Measurements from ENCODE around the gene PAPOLB.
A peak's percentile ranks its signal among the peaks of the same experiment; 100 is the strongest.

PAPOLB gene

DNA sequence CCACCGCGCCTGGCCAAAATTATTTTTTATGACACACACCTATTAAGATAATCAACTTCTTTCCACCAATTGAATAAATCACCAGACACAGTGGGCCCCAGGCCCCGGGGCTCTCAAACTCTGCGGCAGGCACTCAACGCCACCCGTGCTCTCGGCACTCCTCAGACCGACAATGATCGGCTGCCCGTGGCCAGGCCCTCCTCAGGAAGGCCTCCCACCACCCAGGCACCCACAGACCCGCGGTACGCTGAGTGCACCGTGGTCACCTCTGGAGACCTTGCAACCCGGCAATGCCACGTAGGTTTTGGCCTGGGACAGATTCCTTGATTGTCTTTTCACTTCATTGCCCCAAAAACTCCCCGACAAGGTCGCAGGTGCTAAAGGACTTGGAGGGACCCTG, 14.8 kb upstream of the PAPOLB start:
- DNase-seq: no peak

DNA sequence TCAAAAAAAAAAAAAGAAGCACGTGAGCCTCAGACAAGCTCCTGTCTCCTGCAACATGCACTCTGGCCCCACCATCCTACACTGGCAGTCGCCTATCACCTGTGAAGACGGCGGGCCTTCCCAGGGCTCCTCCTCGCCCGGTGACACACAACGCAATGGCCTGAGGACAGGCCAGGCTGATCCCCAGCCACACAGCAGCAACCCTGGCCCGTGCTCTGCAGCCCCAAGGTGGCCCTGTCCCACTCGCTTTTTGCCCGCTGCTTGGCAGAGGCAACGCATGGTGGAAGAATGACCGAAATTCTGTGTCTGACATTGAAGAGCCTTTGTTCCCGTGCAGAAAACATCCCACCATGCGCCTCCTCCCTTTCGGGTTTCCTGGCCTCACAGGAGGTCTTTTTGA, 13.6 kb upstream of the PAPOLB start:
- DNase-seq: no peak

- no peak for DNase-seq
Observed at GRCh38 chr7:4873071-4873944, 11.5 kb upstream of the PAPOLB start.

GRCh38 chr7:4871930-4872675, 10.3 kb upstream of the PAPOLB start:
- DNase-seq: no peak

DNA sequence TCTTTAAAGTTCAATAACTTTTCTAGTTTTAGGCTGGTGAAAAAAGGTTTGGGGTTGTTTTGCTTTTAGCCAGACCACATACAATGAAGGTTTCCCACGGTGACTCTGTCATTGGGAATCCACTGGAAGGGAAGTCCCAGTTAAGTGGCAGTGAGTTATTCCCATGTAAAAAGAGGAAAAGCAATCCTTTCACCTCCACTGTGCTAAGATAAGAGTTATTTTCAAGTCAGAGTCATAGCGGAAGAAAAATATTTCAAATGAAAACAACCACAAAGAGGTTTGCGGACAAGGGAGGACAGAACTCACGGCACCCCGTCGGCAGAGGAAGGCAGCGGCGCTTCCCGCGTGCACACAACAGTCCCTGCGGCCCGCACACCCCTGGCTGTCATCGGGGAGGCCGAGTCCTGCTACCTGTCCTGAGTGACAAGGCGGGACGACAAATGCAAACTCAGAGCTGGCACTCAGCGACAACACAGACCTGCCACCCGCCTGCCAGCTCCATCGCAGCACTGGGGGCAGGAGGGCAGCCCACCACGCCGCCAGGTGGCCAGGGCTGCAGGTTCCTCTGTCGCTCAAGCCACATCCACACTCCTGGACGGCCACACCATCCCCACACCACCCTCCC, 9.3 kb upstream of the PAPOLB start:
- no peak for DNase-seq

DNA sequence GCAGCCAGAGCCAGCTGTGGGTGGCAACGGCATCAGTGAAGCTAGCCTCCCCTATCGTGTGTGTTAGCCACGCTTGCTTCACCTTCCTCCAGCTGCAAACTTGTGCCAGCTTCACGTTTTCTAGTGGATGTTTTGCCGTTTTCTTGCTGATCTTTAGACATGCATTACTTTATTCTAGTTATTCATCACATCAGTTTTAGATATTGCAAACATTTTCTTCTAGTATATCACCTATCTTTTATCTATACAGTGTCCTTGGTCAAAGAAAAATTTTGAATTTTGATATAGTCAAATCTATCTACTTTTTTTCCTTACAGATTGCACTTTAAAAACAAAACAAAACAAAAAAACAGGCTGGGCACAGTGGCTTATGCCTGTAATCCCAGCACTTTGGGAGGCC, 6.7 kb upstream of the PAPOLB start:
- no peak for DNase-seq

- no peak for DNase-seq
Observed at GRCh38 chr7:4866528-4867496, 5.0 kb upstream of the PAPOLB start.

GRCh38 chr7:4862156-4862555, 326 bp upstream of the PAPOLB start:
- DNase-seq: no peak

GRCh38 chr7:4861227-4861626, 603 bp downstream of the PAPOLB start:
- no peak for DNase-seq

DNA sequence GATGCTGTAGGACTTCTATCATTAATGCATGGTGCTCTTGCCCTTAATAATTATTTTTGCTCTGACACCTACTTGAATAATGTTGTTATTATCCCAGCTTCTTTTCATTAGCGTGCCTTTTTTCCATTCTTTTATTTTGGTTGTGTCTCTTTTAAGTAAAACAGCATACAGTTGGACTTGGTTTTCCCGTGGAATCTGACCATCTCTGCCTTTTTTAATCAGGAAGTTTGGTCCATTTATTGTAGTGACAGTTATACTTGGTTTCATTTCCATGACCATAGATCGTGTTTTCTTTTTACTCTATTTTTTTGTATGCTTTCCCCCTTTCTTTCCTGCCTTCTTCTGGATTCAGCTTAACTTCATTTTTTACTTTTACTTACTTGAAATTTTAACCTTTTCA, 4.6 kb downstream of the PAPOLB start:
- DNase-seq: no peak

DNA sequence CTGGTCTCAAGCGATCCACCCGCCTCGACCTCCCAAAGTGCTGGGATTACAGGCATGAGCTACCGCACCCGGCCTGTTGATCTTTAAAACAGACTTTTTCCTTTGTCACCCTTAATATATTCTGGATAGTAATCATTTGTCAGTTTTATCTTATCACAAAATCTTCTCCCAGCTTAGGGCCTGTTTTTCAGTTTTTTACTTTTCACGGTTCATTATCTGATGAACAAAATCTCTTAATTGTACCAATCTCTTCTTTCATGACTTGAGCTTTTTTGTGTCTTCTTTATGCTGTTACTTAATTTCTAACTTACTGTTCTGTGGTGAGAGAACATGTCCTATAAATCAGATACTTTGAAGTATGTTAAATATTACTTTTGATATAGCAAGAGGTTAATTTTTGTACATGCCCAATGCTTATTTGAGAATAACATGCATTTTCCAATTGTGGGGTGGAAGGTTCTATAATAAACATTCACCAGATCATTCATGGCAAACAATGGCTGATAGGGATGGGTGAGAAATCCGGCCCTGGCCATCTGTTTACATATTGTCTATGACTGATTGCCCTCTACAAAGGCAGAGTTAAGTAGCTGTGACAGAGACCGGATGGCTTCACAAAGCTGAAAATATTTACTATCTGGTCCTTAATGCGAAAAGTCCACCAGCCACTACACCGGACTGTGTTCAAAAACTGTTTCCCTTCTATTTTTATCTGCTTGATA, 5.3 kb downstream of the PAPOLB start:
- no peak for DNase-seq

- no peak for DNase-seq
Observed at GRCh38 chr7:4854916-4855315, 6.9 kb downstream of the PAPOLB start.

DNA sequence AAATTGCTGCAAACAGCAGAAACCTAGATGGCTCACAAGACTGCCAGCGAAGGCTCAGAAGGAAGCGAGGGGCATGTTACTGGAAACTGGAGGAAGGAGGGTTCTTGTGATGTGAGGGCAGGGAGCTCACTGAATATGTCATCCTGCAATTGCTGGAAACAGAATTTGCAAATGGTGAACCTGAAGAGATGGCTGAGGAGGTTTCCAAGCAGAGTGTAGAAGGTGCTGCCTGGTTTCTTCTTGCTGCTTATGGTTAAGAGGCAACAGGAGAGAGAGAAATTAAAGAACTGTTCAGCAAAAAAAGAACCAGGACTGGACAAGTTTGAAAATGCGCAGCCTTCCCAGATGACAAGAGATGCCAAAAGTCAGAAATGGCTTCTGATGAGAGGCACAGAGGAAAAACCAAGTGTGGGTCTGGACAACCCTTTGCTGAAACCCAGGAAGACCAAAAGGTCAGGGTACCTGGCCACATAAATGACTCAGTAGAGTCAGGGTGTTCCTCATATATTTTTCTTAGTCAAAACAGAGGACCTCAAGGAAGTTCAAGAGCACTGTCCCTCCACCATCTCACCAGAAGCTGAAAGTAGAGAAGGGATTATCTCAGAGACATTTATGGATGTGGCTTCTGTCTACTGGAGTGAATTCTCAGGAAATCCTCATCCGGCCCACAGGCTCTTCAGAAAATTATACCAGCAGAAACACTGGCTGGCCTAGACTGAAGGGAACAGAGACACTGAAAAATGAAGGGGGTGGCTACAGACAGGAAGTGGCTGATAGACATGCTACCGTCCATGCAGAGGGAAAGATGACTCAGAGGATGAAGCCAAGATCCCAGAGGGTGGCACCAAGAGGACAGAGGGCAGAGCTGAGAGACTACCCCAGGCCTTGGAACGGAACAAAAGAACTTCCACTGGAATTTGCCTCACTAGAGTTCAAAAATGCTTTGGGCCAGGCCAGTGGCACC, 10.1 kb downstream of the PAPOLB start:
- DNase-seq: no peak

DNA sequence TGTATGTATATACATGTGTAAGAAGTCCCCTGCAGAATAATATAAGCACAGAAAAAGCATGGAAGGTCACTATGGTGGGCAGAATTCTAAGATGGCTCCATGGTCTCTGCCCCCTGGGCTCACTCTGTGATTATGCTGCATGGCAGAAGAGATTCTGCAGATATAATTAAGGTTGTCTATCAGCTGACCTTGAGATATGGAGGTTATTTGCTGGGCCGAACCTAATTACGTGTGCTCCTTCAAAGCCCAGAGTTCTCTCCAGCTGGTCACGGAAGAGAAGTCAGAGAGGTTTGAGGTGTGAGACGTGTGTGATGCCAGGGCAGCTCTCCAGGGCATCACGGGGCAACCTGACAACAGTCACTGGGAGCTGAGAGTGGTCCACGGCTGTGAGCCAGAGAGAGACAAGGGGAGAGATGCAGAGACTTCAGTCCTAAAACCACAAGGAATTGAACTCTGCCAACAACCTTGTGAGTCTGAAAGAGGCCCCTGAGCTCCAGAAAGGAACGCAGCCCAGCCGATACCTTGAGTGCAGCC, 11.5 kb downstream of the PAPOLB start:
- no peak for DNase-seq

- peak; percentile 26 for DNase-seq
Observed at GRCh38 chr7:4849390-4849789, 12.4 kb downstream of the PAPOLB start.

DNA sequence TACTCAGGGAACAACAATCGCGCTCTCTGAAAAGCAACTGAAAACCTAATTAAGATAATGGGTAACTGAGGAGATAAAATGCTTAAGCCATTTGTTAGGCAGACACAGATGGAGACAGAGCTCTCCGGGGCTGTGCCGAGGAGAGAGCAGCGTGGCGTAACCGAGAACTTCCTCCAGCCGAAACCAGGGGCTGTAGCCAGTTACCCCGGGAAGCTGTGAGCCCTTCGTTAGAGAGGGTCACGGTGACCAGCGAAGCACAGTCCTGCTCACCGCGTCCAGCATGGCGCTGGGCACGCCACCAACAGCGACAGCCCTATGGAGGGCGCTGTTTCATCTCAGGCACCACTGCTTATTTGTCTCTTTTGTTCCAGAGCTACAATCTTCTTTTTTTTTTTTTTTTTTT, 16.1 kb downstream of the PAPOLB start:
- DNase-seq: no peak

GRCh38 chr7:4842319-4843064, 19.3 kb downstream of the PAPOLB start:
- DNase-seq: no peak

- no peak for DNase-seq
Observed at GRCh38 chr7:4841836-4842235, 20.0 kb downstream of the PAPOLB start.

GRCh38 chr7:4841007-4841784, 20.6 kb downstream of the PAPOLB start:
- DNase-seq: no peak
